Transverse colon (tissue), 3 donors: Measurements from ENCODE around the gene KRTAP10-3.
"Not testable (repeated sequence)": the region's sequence is repeated elsewhere in the genome, so short reads cannot be mapped to it uniquely, and the experiment has no call there.

Experiments
- EP300 ChIP-seq: sonication (generic); formaldehyde crosslinking; IDR thresholded peaks from one replicate; pipeline ENCODE4 v1.6.1; 2017; ENCODE audit warnings: antibody characterized with exemption, low read depth
- POLR2A ChIP-seq: fragments of 450-650 bp; IDR thresholded peaks from one replicate; pipeline ENCODE4 v1.6.1; 2016; ENCODE audit warnings: antibody characterized with exemption, mild to moderate bottlenecking, moderate library complexity
- TF ChIP-seq, protein P1 (sequence below), 5 experiments: fragments of 200-600 bp in 3 of 5; fragments of 450-650 bp in 2 of 5; sonication (generic) in 3 of 5; IDR thresholded peaks; 1 replicate in 2 of 5; 2 replicates in 3 of 5; pipeline ENCODE4 v1.5.1; 2016 to 2017; ENCODE audit warnings: antibody characterized with exemption in 5 of 5, inconsistent platforms in 3 of 5, mild to moderate bottlenecking in 2 of 5, moderate library complexity in 1 of 5

DNA sequence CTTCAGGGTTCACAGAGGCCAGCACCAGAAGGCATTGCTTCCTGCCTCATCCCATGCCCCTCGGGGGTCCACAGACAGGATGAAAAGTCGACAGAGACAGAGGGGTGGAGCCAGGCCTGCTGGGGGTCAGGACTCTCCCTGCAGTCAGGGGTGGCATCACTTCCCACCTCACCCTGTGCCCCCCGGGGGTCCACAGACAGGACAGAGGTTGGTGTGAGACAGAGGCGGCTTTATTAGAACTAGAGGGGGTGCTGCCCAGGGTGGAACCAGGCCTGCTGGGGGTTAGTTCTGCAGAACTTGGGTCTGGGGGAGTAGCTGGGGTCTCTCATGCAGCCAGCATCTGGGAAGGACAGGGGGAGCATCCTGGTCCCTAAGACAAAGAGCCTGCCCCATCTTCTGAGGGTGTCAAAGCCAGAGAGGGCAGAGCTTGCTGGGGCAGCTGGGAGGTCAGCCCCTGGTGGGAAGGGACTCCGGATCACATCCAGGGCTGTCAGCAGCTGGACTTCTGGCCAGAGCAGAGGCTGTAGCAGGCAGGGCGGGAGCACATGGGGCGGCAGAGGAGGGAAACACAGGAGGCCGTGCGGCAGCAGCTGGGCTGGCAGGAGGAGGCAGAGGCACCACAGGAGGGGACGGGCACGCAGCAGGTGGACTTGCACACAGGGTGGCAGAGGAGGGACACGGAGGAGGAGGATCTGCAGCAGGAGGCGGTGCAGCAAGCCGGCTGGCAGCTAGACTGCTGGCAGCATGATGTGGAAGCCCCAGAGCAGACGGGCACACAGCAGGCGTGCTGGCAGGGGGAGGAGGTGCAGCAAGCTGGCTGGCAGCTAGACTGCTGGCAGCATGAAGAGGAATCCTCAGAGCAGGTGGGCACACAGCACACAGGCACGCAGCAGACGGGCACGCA is 32.6 kb upstream of the KRTAP10-3 start:
- TF ChIP-seq, protein P1, sequence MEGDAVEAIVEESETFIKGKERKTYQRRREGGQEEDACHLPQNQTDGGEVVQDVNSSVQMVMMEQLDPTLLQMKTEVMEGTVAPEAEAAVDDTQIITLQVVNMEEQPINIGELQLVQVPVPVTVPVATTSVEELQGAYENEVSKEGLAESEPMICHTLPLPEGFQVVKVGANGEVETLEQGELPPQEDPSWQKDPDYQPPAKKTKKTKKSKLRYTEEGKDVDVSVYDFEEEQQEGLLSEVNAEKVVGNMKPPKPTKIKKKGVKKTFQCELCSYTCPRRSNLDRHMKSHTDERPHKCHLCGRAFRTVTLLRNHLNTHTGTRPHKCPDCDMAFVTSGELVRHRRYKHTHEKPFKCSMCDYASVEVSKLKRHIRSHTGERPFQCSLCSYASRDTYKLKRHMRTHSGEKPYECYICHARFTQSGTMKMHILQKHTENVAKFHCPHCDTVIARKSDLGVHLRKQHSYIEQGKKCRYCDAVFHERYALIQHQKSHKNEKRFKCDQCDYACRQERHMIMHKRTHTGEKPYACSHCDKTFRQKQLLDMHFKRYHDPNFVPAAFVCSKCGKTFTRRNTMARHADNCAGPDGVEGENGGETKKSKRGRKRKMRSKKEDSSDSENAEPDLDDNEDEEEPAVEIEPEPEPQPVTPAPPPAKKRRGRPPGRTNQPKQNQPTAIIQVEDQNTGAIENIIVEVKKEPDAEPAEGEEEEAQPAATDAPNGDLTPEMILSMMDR (IDR thresholded peaks at IDR 0.05): not testable (repeated sequence)
- TF ChIP-seq EP300, POLR2A: not testable (repeated sequence)
